ENCODE measurements around the gene PAIP1. TPM values are rescaled to one million over a fixed set of nuclear protein-coding genes. Genes with fewer than 3 reads are reported as not detected.
"Not testable (repeated sequence)": the region's sequence is repeated elsewhere in the genome, so short reads cannot be mapped to it uniquely, and the experiment has no call there.

PAIP1 gene
- total and polyA plus RNA-seq, 8 donors: 78.2 to 149 (median 125) TPM

- Histone ChIP-seq H3K27ac (peak overlapping the region in 1 of 2 donors; percentile 91), H3K27me3 (no peaks in the 10 kb centered on the region), H3K36me3 (no peaks in the 10 kb centered on the region), H3K9me3 (no peaks in the 10 kb centered on the region), H3K4me1 (peaks cover 11 to 18% of the 10 kb centered on the region in 2 donors), H3K4me3 (peak overlapping the region; percentile 53 to 58)
- ATAC-seq: no peak
- intact Hi-C loops (cut with DNase I): no loop called here
- no peak for DNase-seq
- TF ChIP-seq CTCF (IDR thresholded peaks at IDR 0.05): no peak
Measured at GRCh38 chr5:43514025-43514424, 42.9 kb downstream of the PAIP1 start.

- H3K27me3 ChIP-seq; H3K27ac ChIP-seq; ATAC-seq; H3K36me3 ChIP-seq; H3K4me3 ChIP-seq; H3K9me3 ChIP-seq; intact Hi-C loops (cut with DNase I): not testable (repeated sequence)
- DNase-seq: peak in 1 of 4 donors; percentile 57
- H3K4me1 ChIP-seq: peaks cover 11 to 18% of the 10 kb centered on the region in 2 donors
Measured at GRCh38 chr5:43511062-43511461, 45.8 kb downstream of the PAIP1 start.

GRCh38 chr5:43498581-43498980, 58.3 kb downstream of the PAIP1 start:
- ATAC-seq: no peak
- no peak for TF ChIP-seq CTCF (IDR thresholded peaks at IDR 0.05)
- H3K4me3 ChIP-seq: no peak overlapping the region
- DNase-seq: no peak
- H3K9me3 ChIP-seq: no peaks in the 10 kb centered on the region
- H3K27me3 ChIP-seq: no peaks in the 10 kb centered on the region
- intact Hi-C loops (cut with DNase I): no loop called here
- H3K36me3 ChIP-seq: no peaks in the 10 kb centered on the region
- H3K4me1 ChIP-seq: no peaks in the 10 kb centered on the region
- no peak overlapping the region for H3K27ac ChIP-seq

GRCh38 chr5:43497311-43498104, 59.4 kb downstream of the PAIP1 start:
- Histone ChIP-seq H3K4me1 (no peaks in the 10 kb centered on the region), H3K9me3 (no peaks in the 10 kb centered on the region), H3K36me3 (no peaks in the 10 kb centered on the region), H3K27ac (no peak overlapping the region), H3K27me3 (no peaks in the 10 kb centered on the region), H3K4me3 (no peak overlapping the region)
- no peak for TF ChIP-seq CTCF (IDR thresholded peaks at IDR 0.05)
- intact Hi-C loops (cut with DNase I): no loop called here
- DNase-seq (no peak), ATAC-seq (no peak)

- intact Hi-C loops (cut with DNase I): no loop called here
- DNase-seq: no peak
- Histone ChIP-seq H3K27me3 (no peaks in the 10 kb centered on the region), H3K4me1 (no peaks in the 10 kb centered on the region), H3K4me3 (no peak overlapping the region), H3K27ac (no peak overlapping the region), H3K9me3 (no peaks in the 10 kb centered on the region), H3K36me3 (no peaks in the 10 kb centered on the region)
- TF ChIP-seq CTCF (IDR thresholded peaks at IDR 0.05): no peak
- ATAC-seq: no peak
Measured at GRCh38 chr5:43491326-43491725, 65.6 kb downstream of the PAIP1 start.

Measured in left lung (tissue), 10 donors.